NB4 (cell line): Measurements from ENCODE around the gene LYRM1.

ENCODE experiments used
- CTCF ChIP-seq: IDR thresholded peaks from one replicate; pipeline ENCODE4 v1.5.1; 2012; ENCODE audit warnings: low read depth, low read length
- POLR2A ChIP-seq: IDR thresholded peaks from 2 replicates; pipeline ENCODE4 v1.6.1; 2011; ENCODE audit warnings: mild to moderate bottlenecking; ENCODE audit not compliant: insufficient read length; ENCODE audit errors: extremely low read depth

- TF ChIP-seq POLR2A (no peak), CTCF (no peak)
These were observed 37.2 kb downstream of the LYRM1 start for GRCh38 chr16:20937736-20938135.
